Body of pancreas (tissue), 4 donors: Measurements from ENCODE around the gene WWTR1.

Experiments
- CTCF ChIP-seq, 7 experiments: fragments of 450-650 bp in 4 of 7; fragments of 200-600 bp in 3 of 7; sonication (generic) in 3 of 7; IDR thresholded peaks; one replicate each; pipeline ENCODE4 v1.5.1; 2016 to 2019; ENCODE audit warnings: antibody characterized with exemption in 7 of 7
- POLR2A ChIP-seq, 3 donors: fragments of 450-650 bp; IDR thresholded peaks; one replicate each; pipeline ENCODE4 v1.6.1; 2016; ENCODE audit warnings: antibody characterized with exemption in 3 of 3, mild to moderate bottlenecking in 2 of 3

GRCh38 chr3:149648525-149648924 lies 9.3 kb downstream of the WWTR1 start:
- TF ChIP-seq POLR2A (IDR thresholded peaks at IDR 0.05), result no peak
- TF ChIP-seq CTCF (IDR thresholded peaks at IDR 0.05), result no peak
